Stimulated activated CD4-positive, alpha-beta T cell treated with anti-CD3 and anti-CD28 coated beads, Interleukin-1b, Interleukin-23, amount 100 ng/mL, for 48 hours (primary cell): ENCODE data around the gene STPG3.

Experiments used
- DNase-seq: peaks from one replicate; pipeline ENCODE4 v3.0.0-alpha.2; 2020

Gene STPG3

GRCh38 chr9:137251194-137251461 lies at the start of gene STPG3:
Gene STPG3 (plus strand): TSS chr9:137251286. CDS start chr9:137251287, 1 bp downstream.
- DNase-seq = no peak

GRCh38 chr9:137202966-137203365 lies 48.1 kb upstream of the STPG3 start:
- no peak for DNase-seq

- no peak for DNase-seq
Observed at GRCh38 chr9:137204731-137205125, 46.4 kb upstream of the STPG3 start.

GRCh38 chr9:137205126-137206069 lies 45.7 kb upstream of the STPG3 start, which contains the start of the genes NDOR1 and TMEM203:
Gene NDOR1 (plus strand): TSS chr9:137205700. CDS start chr9:137205778, 78 bp downstream.
Gene TMEM203 (minus strand): TSS chr9:137205648. CDS start chr9:137205414, 234 bp downstream.
- DNase-seq = peak; percentile 93

GRCh38 chr9:137206602-137207001 lies 44.5 kb upstream of the STPG3 start:
- no peak for DNase-seq

- no peak for DNase-seq
Observed at GRCh38 chr9:137211532-137211931, 39.6 kb upstream of the STPG3 start.

GRCh38 chr9:137212520-137212919 lies 38.6 kb upstream of the STPG3 start:
- DNase-seq = no peak

GRCh38 chr9:137213160-137214060 lies 37.7 kb upstream of the STPG3 start:
- DNase-seq = no peak

- DNase-seq = no peak
Observed at GRCh38 chr9:137214620-137215019, 36.5 kb upstream of the STPG3 start.

- no peak for DNase-seq
Observed at GRCh38 chr9:137215196-137215986, 35.7 kb upstream of the STPG3 start.

- DNase-seq = no peak
Observed at GRCh38 chr9:137216188-137216965, 34.7 kb upstream of the STPG3 start.

- DNase-seq = no peak
Observed at GRCh38 chr9:137217276-137218211, 33.5 kb upstream of the STPG3 start.

- no peak for DNase-seq
Observed at GRCh38 chr9:137218212-137218753, 32.8 kb upstream of the STPG3 start.

- DNase-seq = no peak
Observed at GRCh38 chr9:137218754-137219271, 32.3 kb upstream of the STPG3 start.

GRCh38 chr9:137219757-137220316 lies 31.2 kb upstream of the STPG3 start:
- no peak for DNase-seq

GRCh38 chr9:137220317-137221094 lies 30.6 kb upstream of the STPG3 start:
- DNase-seq = no peak

- no peak for DNase-seq
Observed at GRCh38 chr9:137221095-137221505, 30.0 kb upstream of the STPG3 start.

GRCh38 chr9:137221506-137222111 lies 29.5 kb upstream of the STPG3 start:
- DNase-seq = no peak
